ENCODE measurements around the gene ZNF469.

DNA sequence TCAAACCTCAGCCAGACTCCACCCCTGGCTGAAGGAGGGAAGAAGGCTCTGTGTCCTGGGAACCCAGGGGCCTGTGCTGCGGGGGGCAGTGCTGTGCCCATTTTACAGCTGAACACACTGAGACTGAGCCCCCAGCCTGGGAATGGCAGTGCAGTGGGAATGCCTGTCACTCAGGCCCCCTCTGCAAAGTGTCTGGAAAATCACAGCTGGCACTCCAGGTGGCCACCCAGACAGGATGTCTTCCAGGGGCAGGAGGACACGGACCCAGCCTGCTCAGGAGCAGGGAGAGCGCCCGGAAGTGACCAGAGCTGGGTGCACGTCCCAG lies 32.6 kb downstream of the ZNF469 start:
- TF ChIP-seq EP300 (IDR thresholded peaks at IDR 0.05; ENCODE audit: low read length) = no peak
- TF ChIP-seq ZNF589 (CRISPR knock-in tag; IDR thresholded peaks at IDR 0.05; ENCODE audit: low read depth) = no peak
- no peak for TF ChIP-seq CREB1 (IDR thresholded peaks at IDR 0.05)
- TF ChIP-seq CREB1 (CRISPR knock-in tag; IDR thresholded peaks at IDR 0.05) = no peak
- TF ChIP-seq, protein P1, sequence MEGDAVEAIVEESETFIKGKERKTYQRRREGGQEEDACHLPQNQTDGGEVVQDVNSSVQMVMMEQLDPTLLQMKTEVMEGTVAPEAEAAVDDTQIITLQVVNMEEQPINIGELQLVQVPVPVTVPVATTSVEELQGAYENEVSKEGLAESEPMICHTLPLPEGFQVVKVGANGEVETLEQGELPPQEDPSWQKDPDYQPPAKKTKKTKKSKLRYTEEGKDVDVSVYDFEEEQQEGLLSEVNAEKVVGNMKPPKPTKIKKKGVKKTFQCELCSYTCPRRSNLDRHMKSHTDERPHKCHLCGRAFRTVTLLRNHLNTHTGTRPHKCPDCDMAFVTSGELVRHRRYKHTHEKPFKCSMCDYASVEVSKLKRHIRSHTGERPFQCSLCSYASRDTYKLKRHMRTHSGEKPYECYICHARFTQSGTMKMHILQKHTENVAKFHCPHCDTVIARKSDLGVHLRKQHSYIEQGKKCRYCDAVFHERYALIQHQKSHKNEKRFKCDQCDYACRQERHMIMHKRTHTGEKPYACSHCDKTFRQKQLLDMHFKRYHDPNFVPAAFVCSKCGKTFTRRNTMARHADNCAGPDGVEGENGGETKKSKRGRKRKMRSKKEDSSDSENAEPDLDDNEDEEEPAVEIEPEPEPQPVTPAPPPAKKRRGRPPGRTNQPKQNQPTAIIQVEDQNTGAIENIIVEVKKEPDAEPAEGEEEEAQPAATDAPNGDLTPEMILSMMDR (IDR thresholded peaks at IDR 0.05 in 2 of 3, conservative IDR thresholded peaks at IDR 0.05 in 1 of 3; ENCODE audit: insufficient read depth in 2 of 3, low read depth in 1 of 3, low read length in 3 of 3) = no peak
- TF ChIP-seq POLR2AphosphoS5 (IDR thresholded peaks at IDR 0.05; ENCODE audit: control insufficient read depth, insufficient read depth, low read depth, low read length) = no peak
- no peak for TF ChIP-seq CBX8 (IDR thresholded peaks at IDR 0.05; ENCODE audit: borderline replicate concordance, extremely low read depth, low read depth, low read length, poor library complexity, severe bottlenecking)
- TF ChIP-seq, protein P2, sequence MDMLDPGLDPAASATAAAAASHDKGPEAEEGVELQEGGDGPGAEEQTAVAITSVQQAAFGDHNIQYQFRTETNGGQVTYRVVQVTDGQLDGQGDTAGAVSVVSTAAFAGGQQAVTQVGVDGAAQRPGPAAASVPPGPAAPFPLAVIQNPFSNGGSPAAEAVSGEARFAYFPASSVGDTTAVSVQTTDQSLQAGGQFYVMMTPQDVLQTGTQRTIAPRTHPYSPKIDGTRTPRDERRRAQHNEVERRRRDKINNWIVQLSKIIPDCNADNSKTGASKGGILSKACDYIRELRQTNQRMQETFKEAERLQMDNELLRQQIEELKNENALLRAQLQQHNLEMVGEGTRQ (CRISPR knock-in tag; IDR thresholded peaks at IDR 0.05) = no peak
- no peak for TF ChIP-seq RAD21 (CRISPR knock-in tag; conservative IDR thresholded peaks at IDR 0.05 in 1 of 2, IDR thresholded peaks at IDR 0.05 in 1 of 2)
- TF ChIP-seq, protein P3, sequence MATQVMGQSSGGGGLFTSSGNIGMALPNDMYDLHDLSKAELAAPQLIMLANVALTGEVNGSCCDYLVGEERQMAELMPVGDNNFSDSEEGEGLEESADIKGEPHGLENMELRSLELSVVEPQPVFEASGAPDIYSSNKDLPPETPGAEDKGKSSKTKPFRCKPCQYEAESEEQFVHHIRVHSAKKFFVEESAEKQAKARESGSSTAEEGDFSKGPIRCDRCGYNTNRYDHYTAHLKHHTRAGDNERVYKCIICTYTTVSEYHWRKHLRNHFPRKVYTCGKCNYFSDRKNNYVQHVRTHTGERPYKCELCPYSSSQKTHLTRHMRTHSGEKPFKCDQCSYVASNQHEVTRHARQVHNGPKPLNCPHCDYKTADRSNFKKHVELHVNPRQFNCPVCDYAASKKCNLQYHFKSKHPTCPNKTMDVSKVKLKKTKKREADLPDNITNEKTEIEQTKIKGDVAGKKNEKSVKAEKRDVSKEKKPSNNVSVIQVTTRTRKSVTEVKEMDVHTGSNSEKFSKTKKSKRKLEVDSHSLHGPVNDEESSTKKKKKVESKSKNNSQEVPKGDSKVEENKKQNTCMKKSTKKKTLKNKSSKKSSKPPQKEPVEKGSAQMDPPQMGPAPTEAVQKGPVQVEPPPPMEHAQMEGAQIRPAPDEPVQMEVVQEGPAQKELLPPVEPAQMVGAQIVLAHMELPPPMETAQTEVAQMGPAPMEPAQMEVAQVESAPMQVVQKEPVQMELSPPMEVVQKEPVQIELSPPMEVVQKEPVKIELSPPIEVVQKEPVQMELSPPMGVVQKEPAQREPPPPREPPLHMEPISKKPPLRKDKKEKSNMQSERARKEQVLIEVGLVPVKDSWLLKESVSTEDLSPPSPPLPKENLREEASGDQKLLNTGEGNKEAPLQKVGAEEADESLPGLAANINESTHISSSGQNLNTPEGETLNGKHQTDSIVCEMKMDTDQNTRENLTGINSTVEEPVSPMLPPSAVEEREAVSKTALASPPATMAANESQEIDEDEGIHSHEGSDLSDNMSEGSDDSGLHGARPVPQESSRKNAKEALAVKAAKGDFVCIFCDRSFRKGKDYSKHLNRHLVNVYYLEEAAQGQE (IDR thresholded peaks at IDR 0.05; ENCODE audit: borderline replicate concordance) = no peak
- TF ChIP-seq, protein P3 (CRISPR knock-in tag; IDR thresholded peaks at IDR 0.05; ENCODE audit: low read depth) = no peak
- TF ChIP-seq EHMT2 (IDR thresholded peaks at IDR 0.05) = no peak

All from K562 (cell line).